T-cell (primary cell): ENCODE results near the gene SPTB. TPM values are rescaled to one million over a fixed set of nuclear protein-coding genes. Genes with fewer than 3 reads are reported as not detected.
A peak's percentile ranks its signal among the peaks of the same experiment; 100 is the strongest.

Experiments used
- ATAC-seq, 4 experiments: fragments of 200-7000 bp in 3 of 4; fragments of 150-1000 bp in 1 of 4; cut with Tn5 transposase; replicated peaks in 1 of 4; 1 replicate in 3 of 4; 2 replicates in 1 of 4; pipeline ENCODE4 v1.10.0; 2021; ENCODE audit warnings: moderate library complexity in 3 of 4, mild to moderate bottlenecking in 2 of 4, moderate number of reproducible peaks in 1 of 4
- CTCF ChIA-PET, 2 donors: fragments of 300-600 bp; sonication (Branson Sonifier 250); formaldehyde crosslinking; loops; one replicate each; lab custom pipeline; 2022; ENCODE audit warnings: antibody characterized with exemption in 2 of 2; lab: Charles Lee
- POLR2A ChIA-PET, 2 donors: fragments of 300-600 bp; sonication (Branson Sonifier 250); formaldehyde crosslinking; loops; one replicate each; lab custom pipeline; 2022; ENCODE audit warnings: antibody characterized with exemption in 2 of 2; lab: Charles Lee
- DNase-seq, 35 experiments: peaks; one replicate each; pipeline versions ENCODE4 v3.0.0 to v3.0.0-alpha.2; 2013 to 2023
- H3K27ac ChIP-seq: one replicate; pipeline ENCODE4 v1.5.1; 2013; ENCODE audit warnings: low read length
- H3K27me3 ChIP-seq, 2 experiments: replicated peaks in 1 of 2; 1 replicate in 1 of 2; 2 replicates in 1 of 2; pipeline versions ENCODE4 v1.6.1 to v1.7.0; 2013; ENCODE audit warnings: low read length in 1 of 2, mixed read lengths in 1 of 2; ENCODE audit not compliant: control insufficient read depth in 2 of 2, insufficient read depth in 2 of 2; ENCODE audit errors: extremely low read depth in 1 of 2
- H3K36me3 ChIP-seq, 2 donors: 1 replicate in 1 of 2; 2 replicates in 1 of 2; pipeline versions ENCODE4 v1.6.1 to v1.7.0; 2013; ENCODE audit warnings: low read length in 1 of 2; ENCODE audit not compliant: control insufficient read depth in 2 of 2, insufficient read depth in 1 of 2; ENCODE audit errors: extremely low read depth in 1 of 2
- H3K4me1 ChIP-seq, 2 experiments: 1 replicate in 1 of 2; 2 replicates in 1 of 2; pipeline versions ENCODE4 v1.6.1 to v1.7.0; 2013; ENCODE audit warnings: low read length in 2 of 2, mixed read lengths in 1 of 2; ENCODE audit not compliant: insufficient read depth in 2 of 2, control insufficient read depth in 1 of 2; ENCODE audit errors: extremely low read depth in 1 of 2
- H3K4me3 ChIP-seq, 2 donors: 1 replicate in 1 of 2; 2 replicates in 1 of 2; pipeline versions ENCODE4 v1.5.1 to v1.7.0; 2013; ENCODE audit warnings: mild to moderate bottlenecking in 2 of 2, low read length in 1 of 2, moderate library complexity in 1 of 2; ENCODE audit not compliant: control insufficient read depth in 1 of 2; ENCODE audit errors: extremely low read depth in 1 of 2
- H3K9me3 ChIP-seq: 2 replicates; pipeline ENCODE4 v1.7.0; 2013
- H3K27ac Mint-ChIP-seq, 2 donors: one replicate each; pipeline ENCODE4 v1.8.0; 2020 to 2021; ENCODE audit warnings: mild to moderate bottlenecking in 2 of 2, mixed read lengths in 2 of 2
- H3K27me3 Mint-ChIP-seq, 2 donors: one replicate each; pipeline ENCODE4 v1.8.0; 2021 to 2022; ENCODE audit warnings: mixed read lengths in 2 of 2
- H3K36me3 Mint-ChIP-seq: one replicate; pipeline ENCODE4 v1.8.0; 2021; ENCODE audit warnings: mixed read lengths
- H3K4me1 Mint-ChIP-seq, 3 donors: one replicate each; pipeline ENCODE4 v1.8.0; 2020 to 2022; ENCODE audit warnings: mixed read lengths in 3 of 3, mild to moderate bottlenecking in 1 of 3
- H3K4me3 Mint-ChIP-seq, 3 donors: one replicate each; pipeline ENCODE4 v1.8.0; 2020 to 2022; ENCODE audit warnings: mild to moderate bottlenecking in 3 of 3, mixed read lengths in 3 of 3, moderate library complexity in 3 of 3
- H3K9me3 Mint-ChIP-seq, 3 donors: one replicate each; pipeline ENCODE4 v1.8.0; 2020 to 2022; ENCODE audit warnings: mixed read lengths in 3 of 3
- WGBS: methylation state at CpG from one replicate; pipeline ENCODE4 v1.1.5; 2013; ENCODE audit warnings: missing lambda C conversion rate; ENCODE audit not compliant: insufficient coverage; 5-methylcytosine and 5-hydroxymethylcytosine counted together
- total RNA-seq, 35 experiments: library from RNA in 6 of 35; stranded (reverse) in 6 of 35; fragments of 120-200 nt in 1 of 35; gene quantifications; one replicate each; pipeline versions ENCODE4 v1.2.1 to v1.2.4 and lab custom pipeline; 2013 to 2026

SPTB gene
- total RNA-seq, 5 donors from 2014 or later (not counting 1 experiment from before 2014, with no cell fraction given): 0.07 to 0.13 (median 0.09) TPM

GRCh38 chr14:64737391-64738280, 142.1 kb downstream of the SPTB start:
- POLR2A ChIA-PET: no interaction called here
- no peak overlapping the region for H3K27ac ChIP-seq
- CTCF ChIA-PET: no interaction called here
- Mint-ChIP-seq H3K4me1 (peaks cover 16 to 25% (median 17%) of the 10 kb centered on the region in 3 donors), H3K36me3 (peaks cover 21% of the 10 kb centered on the region), H3K4me3 (no peak overlapping the region), H3K27ac (no peak overlapping the region), H3K27me3 (no peaks in the 10 kb centered on the region), H3K9me3 (no peaks in the 10 kb centered on the region)
- peaks cover 0 to 46% of the 10 kb centered on the region in 2 donors for H3K36me3 ChIP-seq
- H3K4me1 ChIP-seq: peaks cover 0 to 46% of the 10 kb centered on the region in 2 experiments
- ATAC-seq (no peak), DNase-seq (no peak)
- peaks cover 0 to 2% of the 10 kb centered on the region in 2 experiments for H3K27me3 ChIP-seq
- H3K4me3 ChIP-seq: no peak overlapping the region
- whole genome bisulfite sequencing: 82% methylated on average over 6 of the region's 17 CpGs
- H3K9me3 ChIP-seq: no peaks in the 10 kb centered on the region

- no peak overlapping the region for H3K27ac ChIP-seq
- DNase-seq: no peak
These were observed 143.2 kb downstream of the SPTB start for GRCh38 chr14:64736271-64737169.

GRCh38 chr14:64734990-64735389, 144.7 kb downstream of the SPTB start:
- no peaks in the 10 kb centered on the region for H3K27me3 Mint-ChIP-seq
- WGBS: 93% methylated on average over 2 of the region's 6 CpGs
- H3K9me3 ChIP-seq: no peaks in the 10 kb centered on the region
- peaks cover 11% of the 10 kb centered on the region for H3K36me3 Mint-ChIP-seq
- ChIA-PET POLR2A (no interaction called here), CTCF (interaction anchor here in 1 of 2 donors (0.9 kb wide), 1 partner anchor 61 kb away, joined by 3 read pairs; no protein-coding TSS in a partner anchor)
- no peak overlapping the region for H3K4me3 ChIP-seq
- H3K27ac ChIP-seq: peak overlapping the region; percentile 27
- ATAC-seq (no peak), DNase-seq (peak in 3 of 35 experiments; percentile 21 to 40 (median 26))
- H3K9me3 Mint-ChIP-seq: no peaks in the 10 kb centered on the region
- peaks cover 21 to 39% (median 24%) of the 10 kb centered on the region in 3 donors for H3K4me1 Mint-ChIP-seq
- peaks cover 0 to 47% of the 10 kb centered on the region in 2 donors for H3K36me3 ChIP-seq
- peak overlapping the region in 1 of 3 donors; percentile 21 for H3K4me3 Mint-ChIP-seq
- peak overlapping the region; percentile 77 to 87 for H3K27ac Mint-ChIP-seq
- peaks cover 4 to 68% of the 10 kb centered on the region in 2 experiments for H3K4me1 ChIP-seq
- H3K27me3 ChIP-seq: peaks cover 0 to 2% of the 10 kb centered on the region in 2 experiments

More at GRCh38 chr14:64736271-64737169, 143.2 kb downstream of the SPTB start:
- POLR2A ChIA-PET: no interaction called here
- 95% methylated on average over 19 of the region's 28 CpGs for WGBS
- no peaks in the 10 kb centered on the region for H3K27me3 Mint-ChIP-seq
- no peaks in the 10 kb centered on the region for H3K9me3 ChIP-seq
- H3K36me3 ChIP-seq: peaks cover 0 to 45% of the 10 kb centered on the region in 2 donors
- peaks cover 0 to 2% of the 10 kb centered on the region in 2 experiments for H3K27me3 ChIP-seq
- peaks cover 16 to 26% (median 17%) of the 10 kb centered on the region in 3 donors for H3K4me1 Mint-ChIP-seq
- H3K4me3 Mint-ChIP-seq: no peak overlapping the region
- no peaks in the 10 kb centered on the region for H3K9me3 Mint-ChIP-seq
- no peak overlapping the region for H3K27ac Mint-ChIP-seq
- CTCF ChIA-PET: no interaction called here
- H3K4me3 ChIP-seq: no peak overlapping the region
- ATAC-seq: no peak
- H3K4me1 ChIP-seq: peaks cover 0 to 54% of the 10 kb centered on the region in 2 experiments
- peaks cover 19% of the 10 kb centered on the region for H3K36me3 Mint-ChIP-seq

GRCh38 chr14:64733899-64734298, 145.8 kb downstream of the SPTB start:
- Mint-ChIP-seq H3K4me1 (peaks cover 29 to 50% (median 33%) of the 10 kb centered on the region in 3 donors), H3K27me3 (no peaks in the 10 kb centered on the region), H3K9me3 (no peaks in the 10 kb centered on the region), H3K27ac (peak overlapping the region; percentile 67 to 87), H3K36me3 (peaks cover 11% of the 10 kb centered on the region), H3K4me3 (no peak overlapping the region)
- CTCF ChIA-PET: interaction anchor here in 1 of 2 donors (0.7 to 0.9 kb wide), 2 partner anchors 31 to 60 kb away, joined by 3 read pairs; no protein-coding TSS in a partner anchor
- Histone ChIP-seq H3K9me3 (no peaks in the 10 kb centered on the region), H3K36me3 (peaks cover 0 to 45% of the 10 kb centered on the region in 2 donors), H3K27ac (peak overlapping the region; percentile 53), H3K27me3 (no peaks in the 10 kb centered on the region), H3K4me3 (no peak overlapping the region), H3K4me1 (peaks cover 8 to 79% of the 10 kb centered on the region in 2 experiments)
- ATAC-seq (peak in 1 of 4 experiments; percentile 43), DNase-seq (no peak)
- WGBS: 29% methylated on average over 1 of the region's 1 CpG
- POLR2A ChIA-PET: interaction anchor here in 1 of 2 donors (0.8 kb wide), 1 partner anchor 13 kb away, joined by 3 read pairs; no protein-coding TSS in a partner anchor

GRCh38 chr14:64733321-64733720, 146.4 kb downstream of the SPTB start:
- no peak for DNase-seq
- POLR2A ChIA-PET: no interaction called here
- Mint-ChIP-seq H3K27ac (peak overlapping the region; percentile 67 to 87), H3K4me1 (peaks cover 29 to 55% (median 38%) of the 10 kb centered on the region in 3 donors), H3K9me3 (no peaks in the 10 kb centered on the region), H3K36me3 (peaks cover 11% of the 10 kb centered on the region), H3K27me3 (no peaks in the 10 kb centered on the region), H3K4me3 (no peak overlapping the region)
- 100% methylated on average over 4 of the region's 11 CpGs for WGBS
- peaks cover 0 to 48% of the 10 kb centered on the region in 2 donors for H3K36me3 ChIP-seq
- no peaks in the 10 kb centered on the region for H3K27me3 ChIP-seq
- no peak overlapping the region for H3K4me3 ChIP-seq
- CTCF ChIA-PET: no interaction called here
- no peak for ATAC-seq
- H3K4me1 ChIP-seq: peaks cover 8 to 85% of the 10 kb centered on the region in 2 experiments
- no peaks in the 10 kb centered on the region for H3K9me3 ChIP-seq
- H3K27ac ChIP-seq: peak overlapping the region; percentile 53
